Superior temporal gyrus (tissue), 1 donor: ENCODE data around the gene MYEOV.

Source experiments
- DNase-seq: peaks from one replicate; pipeline ENCODE4 v3.0.0-alpha.2; 2016; ENCODE audit errors: extremely low spot score

MYEOV gene

GRCh38 chr11:69265911-69266510 lies 27.9 kb upstream of the MYEOV start:
- no peak for DNase-seq

GRCh38 chr11:69267395-69267805 lies 26.6 kb upstream of the MYEOV start:
- no peak for DNase-seq

GRCh38 chr11:69268911-69269310 lies 25.0 kb upstream of the MYEOV start:
- DNase-seq = no peak

- no peak for DNase-seq
Measured at GRCh38 chr11:69269388-69269787, 24.6 kb upstream of the MYEOV start.

GRCh38 chr11:69269926-69270697 lies 23.8 kb upstream of the MYEOV start:
- no peak for DNase-seq

- DNase-seq = no peak
Measured at GRCh38 chr11:69270941-69271340, 23.0 kb upstream of the MYEOV start.

GRCh38 chr11:69272055-69272454 lies 21.9 kb upstream of the MYEOV start:
- DNase-seq = no peak

GRCh38 chr11:69272831-69273485 lies 21.0 kb upstream of the MYEOV start:
- no peak for DNase-seq

- DNase-seq = no peak
Measured at GRCh38 chr11:69273571-69273970, 20.4 kb upstream of the MYEOV start.

- DNase-seq = no peak
Measured at GRCh38 chr11:69274531-69275016, 19.4 kb upstream of the MYEOV start.

- DNase-seq = no peak
Measured at GRCh38 chr11:69275178-69275577, 18.8 kb upstream of the MYEOV start.

GRCh38 chr11:69276165-69276564 lies 17.8 kb upstream of the MYEOV start:
- DNase-seq = no peak

- no peak for DNase-seq
Measured at GRCh38 chr11:69277074-69277809, 16.7 kb upstream of the MYEOV start.

- no peak for DNase-seq
Measured at GRCh38 chr11:69278091-69278867, 15.7 kb upstream of the MYEOV start.

- DNase-seq = no peak
Measured at GRCh38 chr11:69280451-69280850, 13.5 kb upstream of the MYEOV start.

- no peak for DNase-seq
Measured at GRCh38 chr11:69280994-69281393, 13.0 kb upstream of the MYEOV start.

- no peak for DNase-seq
Measured at GRCh38 chr11:69283446-69283845, 10.5 kb upstream of the MYEOV start.

- no peak for DNase-seq
Measured at GRCh38 chr11:69284081-69284511, 9.9 kb upstream of the MYEOV start.

GRCh38 chr11:69285091-69285490 lies 8.9 kb upstream of the MYEOV start:
- no peak for DNase-seq

- DNase-seq = no peak
Measured at GRCh38 chr11:69285766-69286165, 8.2 kb upstream of the MYEOV start.
